ACHN (cell line): ENCODE measurements around the gene NAB1.
"Not testable (repeated sequence)": the region's sequence is repeated elsewhere in the genome, so short reads cannot be mapped to it uniquely, and the experiment has no call there.

Experiments
- DNase-seq: peaks from one replicate; pipeline ENCODE4 v3.0.0-alpha.2; 2015
- in situ Hi-C: cut with HindIII; loops from 2 replicates; pipeline ENCODE4 v1.10.0; 2017; ENCODE audit warnings: low sequenced_read_pairs, low pct_ligation_motif_present, low pct_unique_long_range_greater_than_20kb

NAB1 gene, protein sequence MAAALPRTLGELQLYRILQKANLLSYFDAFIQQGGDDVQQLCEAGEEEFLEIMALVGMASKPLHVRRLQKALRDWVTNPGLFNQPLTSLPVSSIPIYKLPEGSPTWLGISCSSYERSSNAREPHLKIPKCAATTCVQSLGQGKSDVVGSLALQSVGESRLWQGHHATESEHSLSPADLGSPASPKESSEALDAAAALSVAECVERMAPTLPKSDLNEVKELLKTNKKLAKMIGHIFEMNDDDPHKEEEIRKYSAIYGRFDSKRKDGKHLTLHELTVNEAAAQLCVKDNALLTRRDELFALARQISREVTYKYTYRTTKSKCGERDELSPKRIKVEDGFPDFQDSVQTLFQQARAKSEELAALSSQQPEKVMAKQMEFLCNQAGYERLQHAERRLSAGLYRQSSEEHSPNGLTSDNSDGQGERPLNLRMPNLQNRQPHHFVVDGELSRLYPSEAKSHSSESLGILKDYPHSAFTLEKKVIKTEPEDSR

DNA sequence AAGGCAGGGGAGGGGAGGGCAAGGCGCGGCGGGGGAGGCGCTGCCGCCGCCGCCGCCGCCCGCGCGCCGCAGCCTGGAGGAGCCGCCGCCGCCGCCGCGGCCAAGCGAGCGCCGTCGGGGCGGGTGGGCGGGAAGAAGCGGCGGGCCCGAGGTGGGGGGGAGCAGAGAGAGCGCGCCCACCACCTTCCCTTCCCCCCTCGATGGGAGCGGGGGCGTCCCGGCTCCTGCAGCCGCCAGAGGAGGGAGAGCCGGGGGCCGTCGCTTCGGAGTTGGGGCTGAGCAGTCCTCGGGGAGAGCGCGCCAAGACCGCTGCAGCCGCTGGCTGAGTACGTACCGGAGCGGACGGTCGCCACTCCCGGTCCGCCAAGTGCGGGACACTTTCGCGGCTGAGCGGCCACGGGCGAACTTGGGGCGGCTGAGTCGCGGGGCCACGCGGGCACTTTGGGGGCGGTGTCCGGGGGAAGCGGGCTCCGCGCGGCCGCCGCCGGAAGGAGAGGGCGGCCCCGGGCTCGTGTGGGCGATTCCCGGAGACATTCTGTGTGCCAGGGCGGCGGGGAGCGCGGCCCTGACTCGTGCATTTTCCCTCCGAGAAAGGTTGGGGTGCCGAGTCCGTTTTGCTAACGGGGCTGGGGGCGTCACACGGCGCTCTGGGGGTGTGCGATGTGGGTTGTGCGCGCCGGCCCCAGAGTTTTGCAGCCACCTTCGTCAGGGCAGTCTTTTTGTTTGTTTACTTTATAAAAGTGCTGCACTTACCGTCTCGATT, at the start of gene NAB1:
Gene NAB1 (plus strand): TSS at position 49 of the 763 bp plus-strand sequence. CDS start 10,094 bp downstream, outside the sequence.
- in situ Hi-C loops, result no loop called here
- DNase-seq, result peak; percentile 47

DNA sequence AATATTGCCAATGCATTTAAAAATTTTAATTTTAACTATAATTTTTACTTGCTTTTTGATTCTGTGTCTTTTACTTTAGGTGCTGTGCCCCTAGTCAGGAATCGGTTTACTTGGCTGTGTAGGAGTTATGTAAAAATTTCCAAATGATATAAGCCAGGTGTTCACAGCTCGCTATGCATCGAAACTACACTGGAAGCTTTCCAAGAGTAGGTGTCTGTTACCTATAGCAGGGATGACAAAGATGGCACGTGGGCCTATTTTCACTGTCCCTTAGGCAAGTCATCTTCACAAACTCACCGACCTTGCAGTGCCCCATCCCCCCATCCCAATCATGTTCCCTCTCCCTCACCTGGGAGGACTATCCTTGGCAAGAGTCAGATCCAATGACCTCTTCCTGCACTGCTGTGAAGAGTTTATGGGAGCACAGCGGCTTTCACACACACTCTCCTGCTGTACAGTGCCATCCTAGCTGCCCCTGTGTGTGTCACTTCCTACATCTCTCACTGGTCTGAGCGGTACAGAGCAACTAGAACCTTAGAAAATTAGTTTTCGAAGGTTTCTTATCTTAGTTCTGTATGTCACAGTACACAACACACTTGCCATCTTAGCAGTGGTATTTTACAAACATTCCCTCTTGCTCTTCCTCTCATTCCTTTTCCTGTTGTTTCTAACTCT, 49.2 kb upstream of the NAB1 start:
- in situ Hi-C loops, result no loop called here
- DNase-seq, result no peak

DNA sequence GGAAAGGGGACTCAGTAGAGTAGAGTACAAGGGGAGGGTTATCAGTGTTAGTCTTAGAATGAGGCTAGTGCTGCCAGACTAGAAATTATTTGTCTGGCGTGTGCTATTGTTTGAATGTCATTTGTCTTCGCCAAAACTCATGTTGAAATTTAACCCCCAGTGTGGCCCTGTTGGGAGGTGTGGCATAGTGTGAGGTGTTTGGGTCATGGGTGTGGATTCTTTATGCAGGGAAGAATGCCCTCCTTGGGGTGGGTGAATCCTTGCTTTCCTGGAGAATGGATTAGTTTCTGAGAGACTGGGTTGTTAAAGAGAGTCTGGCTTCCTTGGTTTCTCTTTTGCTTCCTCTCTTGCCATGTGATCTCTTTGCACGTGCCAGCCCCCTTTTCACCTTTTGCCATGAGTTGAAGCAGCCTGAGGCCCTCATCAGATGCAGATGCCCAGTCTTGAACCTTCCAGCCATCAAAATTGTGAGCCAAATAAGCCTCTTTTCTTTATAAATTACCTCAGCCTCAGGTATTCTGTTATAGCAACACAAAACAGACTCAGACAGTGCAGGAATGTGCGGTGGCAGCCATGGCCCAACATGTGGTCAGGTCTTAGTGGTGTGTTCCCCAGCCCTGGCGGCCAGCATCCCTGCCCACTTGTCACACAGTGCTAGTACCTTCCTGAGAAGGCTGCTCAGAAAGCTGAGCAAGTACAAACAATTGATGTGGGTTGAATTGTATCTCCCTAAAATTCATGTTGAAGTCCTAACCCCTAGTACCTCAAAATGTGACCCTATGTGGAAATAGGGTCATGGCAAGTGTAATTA, 48.4 kb upstream of the NAB1 start:
- no peak for DNase-seq
- in situ Hi-C loops, result no loop called here

DNA sequence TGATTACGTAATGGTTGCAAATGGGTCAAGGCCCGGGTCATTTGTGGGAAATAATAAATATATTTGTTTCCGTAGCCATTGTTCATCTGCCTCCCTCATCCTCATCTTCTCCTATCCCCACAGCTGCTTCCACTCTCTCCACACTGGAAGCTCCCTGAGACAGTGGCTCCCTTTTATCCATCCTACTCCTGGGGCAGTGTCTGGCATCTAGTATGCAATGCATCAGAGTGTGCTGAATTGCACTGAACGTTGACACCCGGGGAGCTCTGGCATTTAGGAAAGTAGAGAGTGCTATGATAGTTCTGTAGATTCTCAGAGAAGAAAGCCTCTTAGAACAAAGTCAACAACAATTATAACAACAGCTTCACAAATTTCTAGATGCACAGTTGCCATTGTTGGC, 45.5 kb upstream of the NAB1 start:
- no peak for DNase-seq

DNA sequence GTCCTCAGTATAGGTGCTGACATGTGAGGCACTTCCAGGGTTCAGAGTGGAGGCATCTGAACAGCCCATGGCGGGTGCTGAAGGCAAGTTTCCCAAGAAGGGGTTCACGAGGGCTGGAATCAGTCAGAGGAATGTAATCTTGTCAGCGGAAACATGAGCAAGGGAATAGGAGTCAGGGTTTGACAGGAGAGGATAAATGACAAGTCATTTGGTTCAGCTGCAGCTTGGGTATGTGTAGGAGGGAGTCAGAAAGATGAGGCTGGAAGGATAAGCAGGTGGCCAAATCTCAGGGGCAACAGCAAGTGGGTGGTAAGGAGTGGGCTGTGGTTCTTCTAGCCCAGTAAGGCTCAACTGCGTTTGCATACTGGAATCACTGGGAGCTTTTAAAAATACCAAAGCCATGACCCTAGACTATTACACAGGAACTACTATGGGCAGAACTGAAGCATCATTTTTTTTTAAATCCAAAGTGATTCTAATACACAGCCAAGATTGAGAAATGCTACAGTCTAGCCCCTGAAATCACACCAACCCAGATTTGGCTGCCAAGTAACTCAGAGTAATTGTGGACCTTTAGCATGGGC, 41.8 kb upstream of the NAB1 start:
- DNase-seq, result no peak
- in situ Hi-C loops, result no loop called here

More for the DNA sequence above, 45.5 kb upstream of the NAB1 start:
- in situ Hi-C loops, result no loop called here

DNA sequence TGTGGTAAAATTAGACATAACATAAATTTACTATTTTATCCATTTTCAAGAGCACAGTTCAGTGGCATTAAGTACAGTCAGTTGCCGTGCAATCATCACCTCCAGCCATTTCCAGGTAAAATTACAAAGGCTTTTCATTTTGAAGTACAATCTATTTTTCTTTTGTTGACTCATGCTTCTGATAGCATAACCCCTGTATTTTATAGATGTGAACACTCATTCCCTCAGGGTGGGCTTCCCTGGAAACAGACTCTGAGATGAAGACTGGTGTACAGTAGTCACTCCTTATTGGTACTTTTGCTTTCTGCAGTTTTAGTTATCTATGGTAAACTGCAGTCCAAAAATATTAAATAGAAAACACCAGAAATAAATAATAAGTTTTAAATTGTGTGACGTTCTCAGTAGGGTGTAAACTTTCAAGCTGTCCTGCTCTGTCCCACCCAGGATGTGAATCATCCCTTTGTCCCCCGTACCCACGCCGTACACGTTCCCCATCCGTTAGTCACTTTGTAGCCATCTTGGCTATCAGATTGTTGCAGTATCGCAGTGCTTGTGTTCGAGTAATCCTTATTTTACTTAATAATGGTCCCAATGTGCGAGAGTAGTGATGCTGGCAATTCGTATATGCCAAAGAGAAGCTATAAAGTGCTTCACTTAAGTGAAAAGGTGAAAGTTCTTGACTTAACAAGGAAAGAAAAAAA, 41.1 kb upstream of the NAB1 start:
- no peak for DNase-seq
- in situ Hi-C loops, result no loop called here

DNA sequence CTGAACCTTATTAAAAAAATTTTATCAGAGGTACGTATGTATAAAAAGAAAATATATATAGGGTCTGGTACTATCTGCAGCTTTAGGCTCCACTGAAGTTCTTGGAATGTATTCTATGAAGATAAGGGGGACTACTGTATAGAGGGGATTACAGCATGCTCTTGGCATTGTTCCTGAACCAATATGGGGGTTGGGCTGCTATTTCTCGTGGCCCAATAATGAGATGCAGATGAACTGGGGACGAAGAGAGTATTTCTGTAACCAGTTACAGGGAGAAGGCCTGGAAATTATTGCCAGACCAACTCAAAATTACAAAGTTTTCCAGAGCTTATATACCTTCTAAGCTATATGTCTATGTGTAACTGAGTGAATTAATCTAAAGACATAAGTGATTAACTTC, 40.0 kb upstream of the NAB1 start:
- in situ Hi-C loops, DNase-seq: not testable (repeated sequence)

DNA sequence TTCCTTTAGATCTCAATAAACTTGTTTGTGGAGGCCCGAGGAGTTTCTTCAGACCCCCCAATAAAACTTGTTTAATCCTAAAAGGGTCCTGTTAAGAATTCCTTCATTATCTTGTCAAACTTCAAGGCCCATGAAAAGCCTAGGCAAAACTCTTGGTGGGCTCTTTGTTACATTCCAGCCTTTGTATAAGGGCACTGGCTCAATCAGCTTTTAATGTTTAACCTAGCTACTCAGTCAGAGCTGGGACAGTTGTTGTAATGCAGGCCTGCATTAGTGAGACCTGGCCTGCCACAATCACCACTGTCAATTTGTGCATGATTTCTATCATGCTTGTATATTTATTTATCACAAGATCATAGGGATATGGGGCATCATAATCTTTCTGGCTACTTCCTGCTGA, 39.5 kb upstream of the NAB1 start:
- in situ Hi-C loops, result not testable (repeated sequence)
- DNase-seq, result peak; percentile 20

DNA sequence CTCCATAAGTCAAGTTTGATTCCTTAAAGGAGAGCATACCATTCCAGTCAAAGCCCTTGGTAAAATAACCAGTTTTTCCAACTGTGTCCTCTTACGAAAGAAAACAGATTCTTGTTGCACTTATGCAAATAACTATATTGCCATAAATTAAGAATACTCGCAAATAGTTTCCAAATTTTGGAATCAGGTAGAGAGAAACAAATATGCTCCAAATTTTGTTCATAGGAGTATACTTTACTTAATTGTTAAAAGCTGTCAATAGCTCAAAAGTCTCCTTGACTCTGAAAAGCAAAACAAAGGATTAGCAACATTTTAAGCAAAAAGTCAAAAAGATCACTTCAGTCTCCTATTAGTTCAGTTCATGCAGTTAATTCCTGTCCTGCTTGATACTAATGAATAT, 38.4 kb upstream of the NAB1 start:
- DNase-seq, in situ Hi-C loops: not testable (repeated sequence)

DNA sequence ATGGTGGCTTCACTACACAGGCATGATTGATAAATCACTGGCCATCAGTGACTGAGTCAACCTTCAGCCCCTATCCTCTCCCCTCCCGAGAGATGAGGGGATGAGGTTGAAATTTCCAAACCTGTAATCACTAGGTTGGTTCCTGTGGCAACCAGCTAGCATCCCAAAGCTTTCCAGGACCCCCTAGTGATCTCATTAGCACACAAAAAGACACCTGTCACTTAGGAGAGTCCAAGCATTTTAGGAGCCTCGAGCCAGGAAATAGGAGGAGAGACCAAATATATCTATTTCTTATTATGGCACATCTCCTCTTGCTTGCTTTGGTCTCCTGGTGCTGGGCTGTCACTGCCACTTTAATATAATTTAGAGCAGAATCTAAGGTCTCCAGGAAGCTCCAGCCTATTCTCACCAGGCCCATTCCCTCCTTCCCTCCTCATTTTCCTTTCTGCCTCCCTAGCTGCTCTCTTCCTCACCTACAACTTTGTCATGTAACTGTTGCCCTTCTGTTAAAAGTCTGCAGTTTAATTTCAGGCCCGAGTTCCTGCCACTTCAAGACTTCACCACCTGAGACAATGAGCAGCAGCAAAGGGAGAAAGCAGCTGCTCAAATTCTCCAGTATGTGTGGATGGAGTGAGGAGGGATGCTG, 33.2 kb upstream of the NAB1 start:
- in situ Hi-C loops, result no loop called here
- DNase-seq, result no peak

DNA sequence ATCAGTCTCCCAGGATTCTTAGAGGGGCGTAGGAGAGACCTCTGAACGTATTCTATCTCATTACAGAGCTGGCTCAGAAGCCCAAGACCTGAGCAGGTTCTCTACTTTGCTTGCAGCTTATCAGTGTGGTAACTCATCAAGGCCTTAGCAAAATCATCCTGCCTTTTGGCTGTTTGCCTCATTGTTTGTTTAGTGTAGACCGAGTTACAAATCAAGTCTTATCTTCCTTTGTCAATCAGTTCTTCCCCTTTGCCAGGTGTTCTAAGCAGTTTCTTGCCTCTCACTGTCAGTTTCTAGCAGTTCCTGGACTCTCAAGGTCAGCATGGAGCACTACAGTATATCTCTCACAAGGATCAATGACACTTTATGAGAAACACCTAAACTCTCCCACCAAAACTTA, 30.9 kb upstream of the NAB1 start:
- in situ Hi-C loops, result no loop called here
- DNase-seq, result no peak

DNA sequence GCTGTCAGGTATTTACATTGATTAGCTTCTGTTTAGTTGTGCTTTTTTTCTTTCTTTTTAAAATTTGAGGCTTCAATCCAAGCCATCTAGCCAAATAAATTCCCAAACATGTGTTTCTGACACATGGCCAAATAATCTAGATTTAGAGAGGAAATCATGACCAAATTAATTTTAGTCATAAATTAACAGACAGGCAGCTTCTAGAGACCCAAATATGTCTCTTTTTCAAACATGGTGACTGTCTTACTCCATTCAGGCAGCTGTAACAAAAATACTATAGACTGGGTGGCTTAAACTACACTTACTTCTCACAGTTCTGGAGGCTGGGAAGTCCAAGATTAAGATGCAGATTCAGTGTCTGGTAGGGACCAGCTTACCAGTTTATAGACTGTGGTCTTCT, 23.2 kb upstream of the NAB1 start:
- in situ Hi-C loops, result no loop called here

DNA sequence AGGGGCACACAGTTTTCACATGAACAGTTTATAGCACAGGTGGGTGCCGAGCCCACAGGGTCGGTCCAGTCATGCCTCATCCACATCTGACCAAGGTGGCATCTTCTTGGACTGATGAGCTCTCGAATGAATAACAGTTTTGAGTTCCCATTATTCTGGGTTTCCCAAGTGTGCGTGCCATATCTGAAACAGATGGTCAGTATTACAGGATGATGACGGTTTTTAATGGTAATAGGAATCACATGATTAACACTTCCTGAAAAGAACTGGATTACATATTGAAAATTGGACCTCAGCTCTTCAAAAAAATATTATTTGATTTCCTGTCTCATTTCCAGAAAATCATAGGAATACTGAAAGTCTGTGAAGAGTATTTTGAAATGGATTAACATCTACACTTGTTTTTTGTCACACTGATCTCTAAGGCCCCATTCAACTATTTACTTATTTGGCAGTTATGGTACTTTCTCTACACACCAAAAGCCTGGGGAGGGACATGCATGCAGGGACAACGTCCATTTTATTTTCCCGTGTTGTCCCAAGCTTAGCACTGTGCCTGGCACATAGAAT, 22.2 kb upstream of the NAB1 start:
- in situ Hi-C loops, result no loop called here
- DNase-seq, result no peak

More for the DNA sequence above, 23.2 kb upstream of the NAB1 start:
- no peak for DNase-seq

DNA sequence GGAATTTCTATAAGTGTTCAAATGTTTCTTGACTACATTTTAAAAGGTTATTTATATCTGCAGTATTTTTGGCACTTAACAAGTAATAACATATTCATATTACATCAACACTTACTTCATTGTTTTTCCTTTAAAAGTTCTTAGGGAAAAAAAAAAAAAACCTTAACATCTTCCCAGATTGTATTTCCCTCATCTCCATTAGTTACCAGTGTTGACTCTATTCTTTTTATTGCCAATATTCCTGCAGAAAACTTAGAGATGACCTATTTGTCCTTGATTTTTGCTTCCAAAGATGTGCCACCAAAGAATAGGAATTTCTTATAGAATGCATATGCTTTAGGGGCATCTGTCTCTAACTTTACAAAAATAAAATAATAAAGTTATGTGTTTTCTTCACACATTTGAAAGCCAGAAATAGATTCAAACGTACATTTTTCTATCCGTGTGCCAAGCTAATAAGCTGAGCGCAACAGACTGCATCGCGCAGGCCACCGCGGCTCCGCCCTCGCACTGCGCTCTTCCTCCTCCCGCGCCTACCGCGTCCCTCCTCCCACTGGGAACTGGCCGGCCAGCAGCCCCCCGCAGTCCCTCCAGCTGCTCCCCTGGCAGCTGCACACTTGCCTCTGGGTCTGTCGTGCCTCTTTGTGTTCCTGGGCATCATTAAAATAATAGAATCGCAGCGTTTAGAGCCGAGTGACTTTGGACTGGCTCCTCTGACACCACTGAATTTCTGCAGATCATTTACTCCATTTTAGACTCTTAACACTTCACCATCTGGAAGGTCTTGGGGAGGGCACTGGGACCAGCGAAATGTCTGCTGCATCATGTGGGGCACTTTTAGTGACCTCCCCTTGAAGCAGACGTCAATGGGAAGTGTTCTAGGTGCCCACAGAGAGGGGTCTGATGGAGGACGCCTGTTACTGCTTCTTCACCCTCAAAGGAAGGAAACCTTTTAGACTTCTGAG, 21.2 kb upstream of the NAB1 start:
- in situ Hi-C loops, result no loop called here
- DNase-seq, result peak; percentile 41

DNA sequence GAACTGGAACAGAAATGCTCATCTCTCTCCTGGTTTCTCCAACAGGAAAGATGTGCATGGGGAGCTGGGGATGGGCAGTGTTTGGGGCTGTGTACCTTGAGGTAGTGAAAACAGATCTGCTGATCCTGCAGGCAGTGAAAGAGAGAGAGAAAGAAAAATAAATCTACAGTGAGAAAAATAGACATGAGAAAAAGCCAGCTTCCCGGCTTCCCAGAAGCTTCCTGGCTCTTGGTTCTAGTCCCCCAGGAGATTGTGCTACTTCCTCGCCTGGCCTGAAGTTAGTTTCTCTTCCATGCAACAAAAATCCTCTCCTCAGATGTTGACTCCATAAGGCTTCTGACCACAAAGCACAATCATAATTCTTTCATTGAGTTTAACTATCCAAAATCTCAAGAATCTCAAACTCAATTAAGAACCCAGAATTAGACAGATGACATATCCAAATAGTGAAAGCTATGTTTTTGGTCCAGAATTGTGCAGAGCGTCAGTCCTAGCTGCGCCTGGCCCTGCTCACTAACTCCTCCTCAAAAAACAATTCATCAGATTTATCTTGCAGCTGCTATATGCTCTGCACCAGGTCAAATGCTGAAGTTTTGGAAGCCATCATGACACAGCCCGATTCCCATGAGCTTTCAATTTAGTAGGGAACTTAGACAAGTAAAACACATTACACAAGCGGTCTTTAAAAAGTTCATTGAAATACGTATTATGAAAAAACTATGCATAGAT, 20.1 kb upstream of the NAB1 start:
- no peak for DNase-seq
- in situ Hi-C loops, result no loop called here
